ENCODE results near the gene LYRM4.

GRCh38 chr6:5126214-5126613 lies 134.5 kb downstream of the LYRM4 start:
- TF ChIP-seq KDM1A (IDR thresholded peaks at IDR 0.05; ENCODE audit: low read depth) (no peak), CTCF (IDR thresholded peaks at IDR 0.05) (no peak), MYC (IDR thresholded peaks at IDR 0.05; ENCODE audit: borderline replicate concordance, low read length) (no peak), RNF2 (IDR thresholded peaks at IDR 0.05; ENCODE audit: borderline replicate concordance, low read depth) (no peak), POLR2A (IDR thresholded peaks at IDR 0.05; ENCODE audit: low read length) (no peak), PHF8 (IDR thresholded peaks at IDR 0.05; ENCODE audit: borderline replicate concordance, low read depth) (no peak), RFX5 (IDR thresholded peaks at IDR 0.05) (no peak), RAD21 (conservative IDR thresholded peaks at IDR 0.05 in 1 of 2, IDR thresholded peaks at IDR 0.05 in 1 of 2) (no peak)

Data from A549 (cell line).